GM19468 (cell line): ENCODE measurements around the gene TSTD1.
A peak's percentile ranks its signal among the peaks of the same experiment; 100 is the strongest.
"Not testable (repeated sequence)": the region's sequence is repeated elsewhere in the genome, so short reads cannot be mapped to it uniquely, and the experiment has no call there.

Experiments
- ATAC-seq: cut with Tn5 transposase; IDR thresholded peaks from one replicate; pipeline ENCODE4 v1.9.1; 2021; ENCODE audit warnings: mild to moderate bottlenecking, moderate library complexity, moderate number of reproducible peaks; ENCODE audit not compliant: unreplicated experiment; ENCODE audit errors: extremely low read depth

TSTD1 gene

GRCh38 chr1:161013488-161014230, 25.1 kb downstream of the TSTD1 start:
- ATAC-seq, result peak; percentile 81

GRCh38 chr1:161013131-161013487, 25.7 kb downstream of the TSTD1 start:
- no peak for ATAC-seq

- no peak for ATAC-seq
These were observed 26.3 kb downstream of the TSTD1 start for GRCh38 chr1:161012420-161012819.

GRCh38 chr1:161009602-161010211, 29.1 kb downstream of the TSTD1 start:
- no peak for ATAC-seq

GRCh38 chr1:161008869-161009510, 29.8 kb downstream of the TSTD1 start:
- no peak for ATAC-seq

GRCh38 chr1:161007369-161007768, 31.4 kb downstream of the TSTD1 start:
- no peak for ATAC-seq

- no peak for ATAC-seq
These were observed 32.2 kb downstream of the TSTD1 start for GRCh38 chr1:161006563-161006962.

- ATAC-seq, result no peak
These were observed 37.2 kb downstream of the TSTD1 start for GRCh38 chr1:161001525-161001924.

GRCh38 chr1:161000736-161001480, 37.9 kb downstream of the TSTD1 start:
- ATAC-seq, result no peak

GRCh38 chr1:160999376-160999775, 39.4 kb downstream of the TSTD1 start:
- ATAC-seq, result no peak

- ATAC-seq, result no peak
These were observed 41.3 kb downstream of the TSTD1 start for GRCh38 chr1:160997323-160998038.

GRCh38 chr1:160996178-160996577, 42.6 kb downstream of the TSTD1 start:
- no peak for ATAC-seq

- no peak for ATAC-seq
These were observed 45.1 kb downstream of the TSTD1 start for GRCh38 chr1:160993544-160994193.

GRCh38 chr1:160992036-160992435, 46.7 kb downstream of the TSTD1 start:
- ATAC-seq, result not testable (repeated sequence)
